Heart left ventricle (tissue), 13 donors: ENCODE measurements around the gene CHERP.

Experiments used
- POLR2A ChIP-seq, 2 donors: fragments of 450-650 bp; IDR thresholded peaks; one replicate each; pipeline ENCODE4 v1.6.1; 2017; ENCODE audit warnings: antibody characterized with exemption in 2 of 2, mild to moderate bottlenecking in 2 of 2, moderate library complexity in 2 of 2
- TF ChIP-seq, protein P1 (sequence below), 12 donors: fragments of 200-600 bp; sonication (generic) in 4 of 12; IDR thresholded peaks; one replicate each; pipeline versions ENCODE4 v1.5.0 to v1.8.0; 2018 to 2022; ENCODE audit warnings: antibody characterized with exemption in 12 of 12, mild to moderate bottlenecking in 5 of 12
- donor health status: ischemic (EF 13 %, LVEDD 7.1; RV severe dilation, severe dysfunction).
- donor health status: DM: no; HTN: yes; CAD: no.
- donor health status: DM: no; HTN: no; CAD: no.
- donor health status: ischemic (EF 25% LVEDD 6.9; RV normal size, moderate dysfunction).
- donor health status: ischemic (EF 25% LVEDD 5.7; RV mildly dilated, moderate dysfunction).
- donor health status: ischemic (EF 35%, LVEDD 5.7; RV mildly dilated, moderate dysfunction).
- donor health status: nonischemic (EF 11% LVEDD 7.7; RV severe dilation, severe dysfunction).
- donor health status: DM: yes; HTN: yes; CAD: no.
- donor health status: PGD.
- donor health status: ischemic (EF 29% LVEDD 5.4; RV normal size, mild dysfunction).
- donor health status: nonischemic (EF 23%, LVEDD 6.1; RV moderate dilation, normal function).

DNA sequence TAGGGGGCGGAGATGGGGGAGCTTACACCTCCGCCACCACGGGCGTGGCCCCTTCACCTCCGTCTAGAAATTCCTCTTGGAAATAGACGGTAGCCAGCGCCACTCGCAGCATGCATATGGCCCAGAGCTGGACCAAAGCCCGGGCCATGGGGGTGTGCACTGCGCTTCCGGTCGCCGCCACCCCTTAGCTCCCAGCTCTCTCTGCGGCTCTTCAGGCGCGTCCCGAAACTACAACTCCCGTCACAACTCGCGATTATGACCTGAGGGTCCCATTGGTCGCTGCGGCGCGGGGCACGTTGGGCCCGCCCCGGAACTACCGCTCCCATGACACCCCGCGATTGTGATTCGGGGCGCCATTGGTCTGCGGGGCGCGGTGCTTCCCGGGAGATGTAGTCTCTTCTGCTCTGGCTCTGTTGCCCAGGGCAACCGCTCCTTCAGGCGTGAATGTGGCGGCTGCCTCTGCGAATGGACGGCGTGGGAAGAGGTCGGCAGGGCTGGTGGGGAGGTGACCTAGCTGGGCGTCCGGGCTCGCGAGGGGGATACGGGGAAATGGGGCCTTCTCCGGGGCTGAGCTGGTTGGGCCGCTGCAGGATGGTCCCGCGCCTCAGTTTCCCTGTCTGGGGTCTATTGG, 46.1 kb downstream of the CHERP start, which contains the start of the genes C19orf44 and CALR3:
- TF ChIP-seq, protein P1, sequence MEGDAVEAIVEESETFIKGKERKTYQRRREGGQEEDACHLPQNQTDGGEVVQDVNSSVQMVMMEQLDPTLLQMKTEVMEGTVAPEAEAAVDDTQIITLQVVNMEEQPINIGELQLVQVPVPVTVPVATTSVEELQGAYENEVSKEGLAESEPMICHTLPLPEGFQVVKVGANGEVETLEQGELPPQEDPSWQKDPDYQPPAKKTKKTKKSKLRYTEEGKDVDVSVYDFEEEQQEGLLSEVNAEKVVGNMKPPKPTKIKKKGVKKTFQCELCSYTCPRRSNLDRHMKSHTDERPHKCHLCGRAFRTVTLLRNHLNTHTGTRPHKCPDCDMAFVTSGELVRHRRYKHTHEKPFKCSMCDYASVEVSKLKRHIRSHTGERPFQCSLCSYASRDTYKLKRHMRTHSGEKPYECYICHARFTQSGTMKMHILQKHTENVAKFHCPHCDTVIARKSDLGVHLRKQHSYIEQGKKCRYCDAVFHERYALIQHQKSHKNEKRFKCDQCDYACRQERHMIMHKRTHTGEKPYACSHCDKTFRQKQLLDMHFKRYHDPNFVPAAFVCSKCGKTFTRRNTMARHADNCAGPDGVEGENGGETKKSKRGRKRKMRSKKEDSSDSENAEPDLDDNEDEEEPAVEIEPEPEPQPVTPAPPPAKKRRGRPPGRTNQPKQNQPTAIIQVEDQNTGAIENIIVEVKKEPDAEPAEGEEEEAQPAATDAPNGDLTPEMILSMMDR (IDR thresholded peaks at IDR 0.05): peak in 6 of 12 donors; percentile 14 to 52 (median 40)
- peak in 1 of 2 donors; percentile 59 for TF ChIP-seq POLR2A (IDR thresholded peaks at IDR 0.05)
